ENCODE measurements around the gene CTCF.
A peak's percentile ranks its signal among the peaks of the same experiment; 100 is the strongest.

The CTCF gene

DNA sequence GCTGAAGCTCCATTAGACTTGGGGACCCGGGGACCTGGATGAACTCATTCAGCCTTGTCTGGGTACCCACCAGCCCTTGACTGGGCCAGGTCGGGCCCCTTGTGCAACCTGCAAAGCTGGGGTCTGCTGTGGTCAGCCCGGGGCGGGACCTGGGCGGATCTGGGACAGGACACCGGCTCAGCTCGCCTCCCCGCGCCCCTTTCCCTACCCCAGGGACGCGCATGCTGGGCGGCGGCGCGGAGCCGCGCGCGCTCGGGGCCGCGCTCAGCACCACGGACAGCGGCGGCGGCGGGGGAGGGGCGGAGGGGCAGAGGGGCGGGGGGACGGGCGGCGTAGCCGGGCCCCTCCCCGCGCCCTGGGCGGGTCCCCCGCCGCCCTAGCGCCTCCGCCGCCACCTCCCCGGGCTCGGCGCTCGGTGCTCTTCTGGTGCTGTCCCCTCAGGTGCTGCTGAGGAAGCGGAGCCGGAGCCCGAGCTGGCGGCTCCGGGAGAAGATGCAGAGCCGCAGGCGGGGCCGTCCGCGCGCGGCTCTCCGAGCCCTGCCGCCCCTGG, 90.3 kb downstream of the CTCF start:
- DNase-seq (ENCODE audit: low spot score), result no peak

DNA sequence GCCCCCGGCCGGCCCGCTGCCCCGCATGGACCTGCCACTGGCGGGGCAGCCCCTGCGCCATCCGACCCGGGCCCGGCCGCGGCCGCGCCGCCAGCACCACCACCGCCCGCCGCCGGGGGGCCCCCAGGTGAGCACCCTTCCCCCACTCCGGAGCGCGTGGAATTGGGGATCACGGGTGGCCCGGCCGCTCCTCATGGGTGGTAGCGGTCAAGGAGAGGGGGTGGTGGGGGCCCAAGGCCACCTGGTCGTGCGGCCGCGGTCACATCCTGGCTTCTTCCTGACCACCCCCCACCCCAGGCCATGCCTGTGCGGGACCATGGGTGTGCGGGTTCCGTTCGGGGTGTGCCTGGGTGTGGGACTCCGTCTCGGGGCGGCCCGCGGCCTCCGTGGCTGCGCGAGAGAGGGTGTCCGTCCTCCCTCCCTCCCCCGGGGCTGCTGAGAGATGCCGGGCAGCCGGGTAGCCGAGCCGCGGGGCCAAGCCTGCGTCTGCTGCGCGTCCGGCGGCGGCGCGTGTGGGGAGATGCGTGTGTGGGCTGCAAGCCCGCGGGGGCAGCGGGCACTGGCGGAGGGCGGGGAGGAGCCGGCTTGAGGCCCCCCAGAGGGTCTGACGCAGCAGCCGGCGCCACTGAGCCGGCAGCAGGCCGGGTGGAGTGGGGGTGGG, 90.9 kb downstream of the CTCF start:
- DNase-seq (ENCODE audit: low spot score), result no peak

DNA sequence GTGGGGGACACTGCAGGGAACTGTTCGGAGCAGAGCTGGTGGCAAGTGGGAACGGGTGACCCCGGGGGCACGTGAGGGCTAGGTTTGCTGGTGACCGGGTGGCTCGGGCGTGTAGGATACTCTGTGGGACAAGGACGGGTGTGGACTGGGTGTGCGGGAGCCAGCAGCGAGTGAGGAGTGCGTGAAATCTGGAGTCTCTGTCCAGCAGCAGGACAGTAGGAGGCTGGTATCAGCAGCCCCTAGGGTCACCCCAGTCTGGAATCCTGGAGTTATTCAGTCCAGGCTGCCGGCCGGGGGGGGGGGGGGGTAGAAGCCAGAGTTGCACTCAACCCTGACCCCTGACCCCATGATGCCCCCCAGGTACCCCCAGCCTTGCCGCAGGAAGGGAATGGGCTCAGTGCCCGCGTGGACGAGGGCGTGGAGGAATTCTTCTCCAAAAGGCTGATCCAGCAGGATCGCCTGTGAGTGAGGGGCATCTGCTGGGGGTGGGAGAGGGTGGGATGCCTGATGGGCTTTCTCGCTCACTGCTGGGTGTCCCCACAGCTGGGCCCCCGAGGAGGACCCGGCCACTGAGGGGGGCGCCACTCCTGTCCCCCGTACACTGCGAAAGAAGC, 91.6 kb downstream of the CTCF start:
- no peak for DNase-seq (ENCODE audit: low spot score)

DNA sequence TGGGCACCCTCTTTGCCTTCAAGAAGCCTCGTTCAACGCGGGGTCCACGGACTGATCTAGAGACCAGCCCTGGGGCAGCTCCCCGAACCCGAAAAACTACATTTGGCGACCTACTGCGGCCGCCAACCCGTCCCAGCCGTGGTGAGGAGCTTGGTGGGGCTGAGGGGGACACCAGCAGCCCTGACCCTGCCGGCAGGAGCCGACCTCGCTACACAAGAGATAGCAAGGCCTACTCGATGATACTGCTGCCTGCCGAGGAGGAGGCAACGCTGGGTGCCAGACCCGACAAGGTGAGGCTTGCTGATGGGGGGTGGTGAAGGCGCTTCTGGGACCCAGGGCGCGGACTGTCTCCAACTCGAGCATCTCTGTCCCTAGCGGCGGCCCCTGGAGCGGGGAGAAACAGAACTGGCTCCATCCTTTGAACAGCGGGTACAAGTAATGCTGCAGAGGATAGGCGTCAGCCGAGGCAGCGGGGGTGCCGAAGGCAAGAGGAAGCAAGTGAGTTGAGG, 92.1 kb downstream of the CTCF start:
- DNase-seq (ENCODE audit: low spot score), result no peak

DNA sequence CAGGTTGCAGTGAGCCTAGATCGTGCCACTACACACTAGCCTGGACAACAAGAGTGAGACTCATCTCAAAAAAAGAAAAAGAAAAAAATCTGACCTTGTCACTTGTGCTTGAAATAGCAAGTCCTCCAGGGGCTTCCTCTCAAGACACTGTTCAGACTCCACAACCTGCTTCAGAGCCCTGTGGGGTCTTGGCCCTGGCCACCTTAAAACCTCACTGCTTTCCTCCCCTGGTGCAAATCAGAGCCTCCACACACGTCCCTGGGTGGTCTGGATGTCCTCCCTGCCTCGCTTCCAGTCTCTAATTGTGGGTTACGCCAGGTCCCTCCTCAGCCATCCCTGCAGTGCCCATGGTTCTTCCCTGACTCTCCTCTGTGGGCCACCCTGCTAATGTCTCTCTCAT, 93.0 kb downstream of the CTCF start:
- DNase-seq (ENCODE audit: low spot score), result no peak

GRCh38 chr16:67656344-67657016, 94.2 kb downstream of the CTCF start:
- DNase-seq (ENCODE audit: low spot score), result no peak

- no peak for DNase-seq (ENCODE audit: low spot score)
Observed at GRCh38 chr16:67657017-67657608, 94.8 kb downstream of the CTCF start.

DNA sequence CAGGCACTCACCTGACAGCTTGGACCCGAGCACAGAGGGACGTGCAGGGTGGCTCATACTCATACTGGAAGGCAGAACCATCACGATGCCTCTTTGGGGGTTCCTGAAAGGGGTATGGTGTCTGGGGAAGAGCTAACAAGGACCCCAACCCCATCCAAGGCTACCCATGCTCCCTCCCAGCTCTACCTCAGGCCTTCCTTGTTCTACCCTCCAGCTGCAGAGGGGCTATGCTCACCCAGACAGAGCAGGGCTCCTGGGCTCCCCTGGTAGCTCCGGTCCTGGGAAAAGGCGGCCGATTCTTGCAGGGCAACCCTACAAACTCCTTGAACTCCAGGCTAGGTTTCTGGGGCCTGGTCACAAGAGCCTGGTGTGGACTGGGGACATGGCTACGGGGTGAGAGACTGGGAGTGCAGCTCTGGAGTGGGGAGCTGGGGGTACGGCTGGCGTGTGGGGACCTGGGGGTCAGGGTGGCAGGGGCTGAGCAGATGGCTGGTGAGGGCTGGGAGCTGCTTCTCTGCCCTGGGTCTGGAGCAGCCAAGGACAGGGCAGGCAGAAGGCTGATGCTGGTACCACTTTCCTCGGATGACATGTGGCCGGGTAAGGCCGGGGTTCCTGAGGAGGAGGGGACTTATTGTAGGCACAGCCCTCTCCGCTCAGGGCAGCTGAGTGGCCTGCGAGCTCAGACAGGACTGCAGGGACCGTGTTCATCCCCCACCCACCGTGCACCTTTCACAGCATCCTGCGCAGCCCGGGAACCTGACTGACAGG, 95.6 kb downstream of the CTCF start:
- DNase-seq (ENCODE audit: low spot score), result no peak

GRCh38 chr16:67658849-67659674, 96.7 kb downstream of the CTCF start:
- DNase-seq (ENCODE audit: low spot score), result no peak

- peak; percentile 93 for DNase-seq (ENCODE audit: low spot score)
Observed at GRCh38 chr16:67659675-67660563, 97.6 kb downstream of the CTCF start, which contains the start of gene ACD. Gene ACD, minus strand, starts transcription at chr16:67660260. Its CDS starts 40 bp downstream, at chr16:67660220.

GRCh38 chr16:67660564-67661028, 98.3 kb downstream of the CTCF start, which contains the start of gene PARD6A:
Gene PARD6A, plus strand, starts transcription at chr16:67660960. Its CDS starts 79 bp downstream, at chr16:67661039.
- DNase-seq (ENCODE audit: low spot score), result peak; percentile 96

GRCh38 chr16:67661101-67661761, 98.9 kb downstream of the CTCF start:
- no peak for DNase-seq (ENCODE audit: low spot score)

- no peak for DNase-seq (ENCODE audit: low spot score)
Observed at GRCh38 chr16:67661886-67662652, 99.7 kb downstream of the CTCF start.

DNA sequence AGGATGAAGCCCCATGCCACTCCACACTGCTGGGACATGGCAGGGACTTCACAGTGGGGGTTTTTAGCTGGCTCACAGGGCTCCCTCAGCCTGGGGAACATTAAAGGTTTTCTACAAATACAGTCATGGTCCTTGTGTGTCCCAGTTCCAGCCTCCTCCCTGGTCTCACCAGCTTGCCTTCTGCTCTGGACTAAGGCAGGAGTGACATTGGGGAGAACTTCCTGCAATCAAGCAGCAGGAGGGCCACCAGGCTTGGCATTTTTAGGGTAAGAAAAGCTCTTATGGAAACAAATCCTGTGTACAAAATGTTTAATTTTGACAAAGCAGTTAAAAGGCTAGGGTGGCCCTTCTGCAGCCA, 100.3 kb downstream of the CTCF start:
- no peak for DNase-seq (ENCODE audit: low spot score)

GRCh38 chr16:67663151-67663876, 101.0 kb downstream of the CTCF start:
- peak; percentile 14 for DNase-seq (ENCODE audit: low spot score)

DNA sequence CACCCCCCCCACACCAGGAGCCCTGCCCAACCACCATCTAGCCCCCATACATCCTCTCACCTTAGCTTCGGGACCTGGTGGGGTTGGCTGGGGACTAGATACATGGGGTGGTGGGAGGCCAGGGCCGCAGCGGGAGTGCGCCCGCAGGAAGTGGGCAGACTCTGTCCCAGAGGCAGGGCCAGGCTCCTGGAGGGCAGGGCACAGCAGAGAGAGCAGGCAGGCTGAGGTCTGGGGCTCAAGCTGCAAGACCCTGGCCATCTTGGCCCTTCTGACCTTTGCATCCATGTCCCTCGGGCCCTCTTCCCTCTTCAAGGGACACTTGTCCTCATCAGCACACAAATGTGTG, 101.5 kb downstream of the CTCF start:
- DNase-seq (ENCODE audit: low spot score), result no peak

DNA sequence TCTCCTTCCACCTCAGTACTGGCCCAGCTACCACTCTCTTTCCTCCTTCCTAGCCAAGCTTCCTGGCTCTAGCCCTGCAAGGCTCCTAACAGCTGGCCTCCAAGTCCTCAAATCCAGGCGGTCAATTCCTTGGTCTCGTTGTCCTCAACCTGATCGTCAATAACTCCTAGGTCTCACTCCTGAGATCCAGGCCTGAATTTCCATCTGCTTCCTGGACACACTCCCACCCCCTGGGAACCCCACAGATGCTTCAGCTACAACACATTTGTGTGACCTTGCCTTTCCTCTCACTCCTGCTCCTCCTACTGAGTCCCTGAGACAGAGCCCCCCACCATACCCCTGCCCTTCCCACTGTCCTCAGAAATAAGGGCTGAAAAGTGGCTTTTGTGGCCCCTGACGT, 101.9 kb downstream of the CTCF start:
- no peak for DNase-seq (ENCODE audit: low spot score)

GRCh38 chr16:67664871-67665270, 102.5 kb downstream of the CTCF start:
- no peak for DNase-seq (ENCODE audit: low spot score)

All from CD4-positive, alpha-beta T cell treated with Interleukin-15 for 4 hours (primary cell).